ENCODE measurements around the gene JARID2.
"Not testable (repeated sequence)": the region's sequence is repeated elsewhere in the genome, so short reads cannot be mapped to it uniquely, and the experiment has no call there.

DNA sequence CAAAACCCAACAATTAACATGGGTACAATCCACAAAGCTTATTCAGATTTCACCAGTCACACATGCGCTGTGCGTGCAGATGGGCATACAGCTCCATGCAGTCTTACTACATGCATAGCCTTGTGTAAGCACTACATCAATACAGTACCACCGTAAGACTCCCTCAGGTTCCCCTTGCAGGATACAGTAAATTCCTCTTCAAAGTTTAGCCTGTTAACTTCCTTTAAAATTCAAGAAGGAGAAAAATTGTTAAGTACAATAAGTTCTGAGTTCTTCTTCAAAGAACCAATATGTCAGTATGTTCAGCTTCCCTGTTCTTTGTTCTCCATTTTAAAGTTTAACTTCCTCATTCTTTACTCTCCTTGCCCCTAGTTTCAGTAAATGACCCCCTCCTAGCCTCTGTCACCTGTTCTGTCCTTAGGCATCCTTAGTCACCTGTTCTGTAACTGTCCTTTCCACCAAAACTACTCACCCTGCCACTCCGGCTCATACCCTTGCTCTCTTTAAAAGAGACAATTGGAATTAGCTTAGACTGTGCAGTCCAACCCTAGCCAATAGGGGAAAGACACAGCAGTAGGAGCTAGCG lies 297.6 kb downstream of the JARID2 start:
- TF ChIP-seq CTCF, EP300, POLR2A, POLR2AphosphoS5 (IDR thresholded peaks at IDR 0.05): not testable (repeated sequence)

Data from sigmoid colon (tissue), 4 donors.